IMR-90 (cell line): Measurements from ENCODE around the gene LRRC37A2.
"Not testable (repeated sequence)": the region's sequence is repeated elsewhere in the genome, so short reads cannot be mapped to it uniquely, and the experiment has no call there.

Experiments
- CHD1 ChIP-seq: IDR thresholded peaks from 2 replicates; pipeline ENCODE4 v1.6.1; 2012; ENCODE audit warnings: low read depth, low read length, improper control_type of control experiment
- NFE2L2 ChIP-seq: fragments of 150-350 bp; IDR thresholded peaks from 2 replicates; pipeline ENCODE4 v1.6.1; 2016; ENCODE audit warnings: low read depth, mild to moderate bottlenecking, low read length
- POLR2A ChIP-seq: IDR thresholded peaks from 2 replicates; pipeline ENCODE4 v1.6.1; 2012; ENCODE audit warnings: mild to moderate bottlenecking, low read depth, low read length
- RAD21 ChIP-seq: IDR thresholded peaks from 2 replicates; pipeline ENCODE4 v1.6.1; 2012; ENCODE audit warnings: low read length, improper control_type of control experiment
- RCOR1 ChIP-seq: IDR thresholded peaks from 2 replicates; pipeline ENCODE4 v1.6.1; 2012; ENCODE audit warnings: mild to moderate bottlenecking, low read length, improper control_type of control experiment; ENCODE audit not compliant: insufficient replicate concordance
- SMC3 ChIP-seq: fragments of 150-350 bp; IDR thresholded peaks from 2 replicates; pipeline ENCODE4 v1.6.1; 2016; ENCODE audit warnings: low read depth, mild to moderate bottlenecking, antibody characterized with exemption, low read length, moderate library complexity
- TF ChIP-seq, protein P1 (sequence below): conservative IDR thresholded peaks from 2 replicates; pipeline ENCODE4 v1.5.1; 2012; ENCODE audit warnings: mild to moderate bottlenecking, low read depth, low read length, improper control_type of control experiment

DNA sequence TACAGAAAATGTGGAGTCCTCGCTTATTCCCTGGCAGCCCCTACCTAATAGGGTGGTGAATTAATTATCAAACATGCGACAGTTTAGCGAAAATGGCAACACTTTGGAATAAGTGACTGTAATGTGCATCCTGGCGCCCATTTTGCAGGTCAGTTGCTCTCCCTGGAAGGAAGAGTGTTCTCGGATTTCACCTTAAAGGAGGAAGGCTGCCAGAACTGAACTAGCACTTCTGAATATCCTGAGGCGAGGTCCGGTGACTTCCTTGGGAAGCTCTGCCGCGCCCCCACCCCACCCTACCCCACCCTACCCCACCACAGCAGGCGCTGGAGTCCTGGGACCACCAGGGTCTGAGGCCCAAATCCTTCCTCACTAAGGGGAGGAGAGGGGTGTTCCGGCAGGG is at the start of gene LRRC37A2:
- TF ChIP-seq, protein P1, sequence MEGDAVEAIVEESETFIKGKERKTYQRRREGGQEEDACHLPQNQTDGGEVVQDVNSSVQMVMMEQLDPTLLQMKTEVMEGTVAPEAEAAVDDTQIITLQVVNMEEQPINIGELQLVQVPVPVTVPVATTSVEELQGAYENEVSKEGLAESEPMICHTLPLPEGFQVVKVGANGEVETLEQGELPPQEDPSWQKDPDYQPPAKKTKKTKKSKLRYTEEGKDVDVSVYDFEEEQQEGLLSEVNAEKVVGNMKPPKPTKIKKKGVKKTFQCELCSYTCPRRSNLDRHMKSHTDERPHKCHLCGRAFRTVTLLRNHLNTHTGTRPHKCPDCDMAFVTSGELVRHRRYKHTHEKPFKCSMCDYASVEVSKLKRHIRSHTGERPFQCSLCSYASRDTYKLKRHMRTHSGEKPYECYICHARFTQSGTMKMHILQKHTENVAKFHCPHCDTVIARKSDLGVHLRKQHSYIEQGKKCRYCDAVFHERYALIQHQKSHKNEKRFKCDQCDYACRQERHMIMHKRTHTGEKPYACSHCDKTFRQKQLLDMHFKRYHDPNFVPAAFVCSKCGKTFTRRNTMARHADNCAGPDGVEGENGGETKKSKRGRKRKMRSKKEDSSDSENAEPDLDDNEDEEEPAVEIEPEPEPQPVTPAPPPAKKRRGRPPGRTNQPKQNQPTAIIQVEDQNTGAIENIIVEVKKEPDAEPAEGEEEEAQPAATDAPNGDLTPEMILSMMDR: not testable (repeated sequence)
- not testable (repeated sequence) for TF ChIP-seq RAD21, POLR2A, SMC3, RCOR1, CHD1, NFE2L2
